Frontal cortex (tissue), 4 donors: ENCODE data around the gene FAM210B. TPM values are rescaled to one million over a fixed set of nuclear protein-coding genes. Genes with fewer than 3 reads are reported as not detected.
"Not testable (repeated sequence)": the region's sequence is repeated elsewhere in the genome, so short reads cannot be mapped to it uniquely, and the experiment has no call there.

ENCODE experiments used
- DNase-seq, 2 donors: peaks; one replicate each; pipeline ENCODE4 v3.0.0; 2012; ENCODE audit warnings: low spot score in 2 of 2
- FAIRE-seq: peaks from 2 replicates; lab custom pipeline; 2012; peaks lifted over from hg19 to GRCh38; lab: Jason Lieb, UNC
- total RNA-seq: library from RNA; depleted of rRNA; stranded (reverse); fragments of >200 nt; gene quantifications from one replicate; pipeline ENCODE4 v1.2.3, GENCODE V29; 2014
- donor health status: control.
- donor health status: control.
- donor health status: control.

The FAM210B gene, protein sequence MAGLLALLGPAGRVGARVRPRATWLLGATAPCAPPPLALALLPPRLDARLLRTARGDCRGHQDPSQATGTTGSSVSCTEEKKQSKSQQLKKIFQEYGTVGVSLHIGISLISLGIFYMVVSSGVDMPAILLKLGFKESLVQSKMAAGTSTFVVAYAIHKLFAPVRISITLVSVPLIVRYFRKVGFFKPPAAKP
- total RNA-seq, result 15.5 TPM

DNA sequence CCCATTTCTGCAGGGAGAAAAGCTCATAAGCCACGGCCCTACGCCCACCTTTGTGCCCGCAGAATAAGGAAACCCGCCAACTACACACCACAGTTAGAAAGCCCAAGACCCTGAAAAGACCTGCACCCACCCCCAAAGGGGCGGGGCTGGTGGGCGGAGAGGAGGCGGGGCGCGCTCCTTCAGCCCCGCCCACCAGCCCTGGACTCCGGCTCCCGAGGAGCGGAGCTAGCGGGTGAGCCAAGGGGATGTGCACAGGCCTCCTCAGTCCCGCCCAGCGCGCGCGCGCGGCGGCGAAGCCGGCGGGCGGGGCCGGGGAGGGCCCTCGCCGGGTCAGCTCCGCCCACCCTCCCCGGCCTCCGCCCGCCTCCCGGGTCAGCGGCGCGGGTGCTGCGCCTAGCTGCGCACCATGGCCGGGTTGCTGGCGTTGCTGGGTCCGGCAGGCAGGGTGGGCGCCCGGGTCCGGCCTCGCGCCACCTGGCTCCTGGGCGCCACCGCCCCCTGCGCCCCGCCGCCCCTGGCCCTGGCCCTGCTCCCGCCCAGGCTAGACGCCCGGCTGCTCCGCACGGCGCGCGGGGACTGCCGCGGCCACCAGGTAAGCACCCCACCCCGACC lies at the start of gene FAM210B:
TSS of gene FAM210B (plus strand) at position 375 of the 612 bp plus-strand sequence. CDS start at position 407, 32 bp downstream.
- FAIRE-seq (no peak), DNase-seq (peak; percentile 93 to 97)

DNA sequence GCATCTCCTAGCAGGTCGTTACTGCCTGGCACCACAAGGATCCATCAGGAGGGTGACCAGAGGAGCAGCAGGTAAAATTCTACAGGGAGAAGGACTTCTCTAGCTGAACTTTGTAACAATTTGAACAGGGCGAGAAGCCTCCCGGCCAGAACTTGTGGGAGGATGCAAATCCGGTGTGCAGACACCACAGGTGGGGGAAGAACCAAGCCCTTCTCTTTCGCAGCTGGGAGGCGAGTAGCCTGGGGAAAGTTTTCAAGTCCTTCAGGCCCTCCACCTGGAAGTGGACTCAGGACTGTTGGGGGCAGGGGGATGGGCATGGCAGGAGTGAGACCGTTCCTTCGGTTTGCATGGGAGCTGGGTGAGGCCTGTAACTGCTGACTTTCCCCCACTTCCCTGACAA lies 42.7 kb upstream of the FAM210B start:
- no peak for DNase-seq
- no peak for FAIRE-seq

DNA sequence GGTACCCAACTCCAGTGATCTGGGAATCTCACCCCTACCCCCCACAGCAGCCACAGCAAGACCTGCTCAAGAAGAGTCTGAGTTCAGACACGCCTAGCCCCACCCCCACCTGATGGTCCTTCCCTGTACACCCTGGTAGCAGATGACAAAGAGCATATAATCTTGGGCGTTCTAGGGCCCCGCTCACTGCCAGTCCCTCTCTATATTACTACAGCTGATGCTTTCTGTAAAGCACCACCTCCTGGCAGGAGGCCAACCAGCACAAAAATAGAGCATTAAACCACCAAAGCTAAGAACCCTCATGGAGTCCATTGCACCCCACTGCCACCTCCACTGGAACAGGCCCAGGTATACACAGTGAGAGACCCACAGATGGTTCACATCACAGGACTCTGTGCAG lies 42.3 kb upstream of the FAM210B start:
- FAIRE-seq, result no peak
- DNase-seq, result no peak

DNA sequence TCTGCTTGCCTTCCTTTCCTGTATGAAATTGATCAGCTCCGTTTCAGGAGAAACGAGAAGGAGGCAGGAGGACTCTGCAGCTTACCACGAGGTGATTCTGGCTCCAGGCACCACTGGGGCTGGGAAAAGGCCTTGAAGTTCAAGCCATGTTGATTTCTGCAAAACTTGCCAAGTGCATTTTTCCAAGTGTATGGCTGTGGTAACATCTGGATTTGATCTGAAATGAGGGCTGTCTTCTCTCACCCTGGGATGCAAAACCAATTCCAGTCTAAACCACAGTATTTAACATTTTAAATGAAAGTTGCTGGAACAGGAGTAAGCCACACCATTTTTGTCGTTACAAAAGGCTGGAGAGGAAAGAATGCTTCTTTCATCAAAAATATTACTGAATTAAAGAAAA lies 36.1 kb upstream of the FAM210B start:
- DNase-seq, result no peak
- no peak for FAIRE-seq

DNA sequence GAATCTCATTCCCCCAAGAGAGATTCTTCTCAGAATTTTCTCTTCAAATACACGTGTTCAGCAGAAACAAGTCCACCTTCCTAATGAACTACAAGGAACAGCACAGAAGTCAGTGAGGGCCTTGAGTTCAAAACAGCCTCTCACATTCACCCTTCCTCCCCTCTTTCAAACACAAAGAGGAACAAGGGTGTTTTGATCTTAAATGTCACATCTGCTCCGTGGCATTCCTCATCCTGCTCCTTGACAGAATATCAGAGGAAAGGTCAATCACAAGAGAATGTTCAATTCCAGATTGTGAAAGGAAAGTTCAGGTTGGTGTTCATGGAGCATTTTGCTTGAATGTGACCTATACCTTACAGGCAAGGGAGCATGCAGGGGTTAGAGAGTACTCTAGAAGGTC lies 35.6 kb upstream of the FAM210B start:
- no peak for FAIRE-seq
- DNase-seq, result no peak

DNA sequence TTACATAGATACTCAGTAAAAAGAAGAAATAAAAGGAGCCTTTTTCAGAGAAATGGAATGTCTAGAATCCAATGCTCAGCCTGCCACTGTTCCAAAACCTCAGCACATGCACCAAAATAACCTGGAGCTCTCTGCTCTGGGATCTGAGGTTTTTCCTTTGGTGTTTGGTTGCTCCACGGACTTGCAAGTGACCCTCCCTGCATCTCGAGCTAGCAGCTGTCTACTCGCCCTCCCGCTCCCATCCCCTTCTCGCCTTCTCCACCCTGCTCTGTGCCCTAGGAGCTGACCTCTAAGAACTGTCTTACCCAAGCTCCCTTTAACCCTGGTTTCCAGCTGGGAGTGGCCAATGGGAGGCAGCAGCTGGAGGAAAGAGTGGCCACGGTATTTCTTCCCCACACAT lies 35.1 kb upstream of the FAM210B start:
- no peak for DNase-seq
- no peak for FAIRE-seq

DNA sequence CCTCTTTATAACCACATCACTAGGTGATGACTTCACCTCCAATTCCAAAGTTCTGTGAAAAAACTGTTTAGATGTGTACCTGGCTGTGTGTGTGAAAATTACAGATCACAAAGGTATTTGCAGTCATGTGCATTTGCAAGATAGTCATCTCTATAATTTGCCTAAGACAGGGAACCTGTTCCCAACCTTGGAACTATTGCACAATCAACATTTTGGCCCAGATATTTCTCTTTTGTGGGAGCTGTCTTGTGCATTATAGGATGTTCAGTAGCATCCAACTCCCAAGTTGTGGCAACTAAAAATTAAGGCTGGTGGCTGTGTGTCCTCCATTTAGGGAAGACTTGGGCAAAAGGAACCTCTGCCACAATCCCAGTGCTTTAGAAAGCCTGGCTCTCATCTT lies 34.0 kb upstream of the FAM210B start:
- no peak for FAIRE-seq
- no peak for DNase-seq

DNA sequence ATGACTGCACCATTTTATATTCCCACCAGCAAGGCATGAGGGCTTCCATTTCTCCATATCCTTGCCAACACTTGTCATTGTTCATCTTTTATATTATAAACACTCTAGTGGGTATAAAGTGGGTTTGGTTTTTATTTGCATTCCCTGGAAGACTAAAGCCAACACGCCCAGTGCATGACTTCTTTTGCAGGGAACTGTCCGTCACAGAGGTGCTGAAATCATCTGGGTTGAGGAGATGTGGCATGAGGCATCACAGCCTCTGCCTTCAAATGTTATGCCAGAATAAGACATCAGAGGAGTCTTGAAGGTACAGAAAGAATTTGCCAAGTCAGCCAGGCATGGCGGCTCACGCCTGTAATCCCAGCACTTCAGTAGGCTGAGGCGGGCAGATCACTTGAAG lies 29.9 kb upstream of the FAM210B start:
- DNase-seq (no peak), FAIRE-seq (no peak)

DNA sequence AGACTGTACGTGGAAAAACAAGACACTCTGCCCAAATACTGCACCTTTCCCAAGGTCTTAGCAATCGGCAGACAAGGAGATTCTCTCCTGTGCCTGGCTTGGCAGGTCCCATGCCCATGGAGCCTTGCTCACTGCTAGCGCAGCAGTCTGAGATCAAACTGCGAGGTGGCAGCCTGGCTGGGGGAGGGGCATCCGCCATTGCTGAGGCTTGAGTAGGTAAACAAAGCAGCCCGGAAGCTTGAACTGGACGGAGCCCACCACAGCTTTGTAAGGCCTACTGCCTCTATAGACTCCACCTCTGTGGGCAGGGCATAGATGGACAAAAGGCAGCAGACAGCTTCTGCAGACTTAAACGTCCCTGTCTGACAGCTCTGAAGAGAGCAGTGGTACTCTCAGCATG lies 22.1 kb upstream of the FAM210B start:
- DNase-seq, result not testable (repeated sequence)

DNA sequence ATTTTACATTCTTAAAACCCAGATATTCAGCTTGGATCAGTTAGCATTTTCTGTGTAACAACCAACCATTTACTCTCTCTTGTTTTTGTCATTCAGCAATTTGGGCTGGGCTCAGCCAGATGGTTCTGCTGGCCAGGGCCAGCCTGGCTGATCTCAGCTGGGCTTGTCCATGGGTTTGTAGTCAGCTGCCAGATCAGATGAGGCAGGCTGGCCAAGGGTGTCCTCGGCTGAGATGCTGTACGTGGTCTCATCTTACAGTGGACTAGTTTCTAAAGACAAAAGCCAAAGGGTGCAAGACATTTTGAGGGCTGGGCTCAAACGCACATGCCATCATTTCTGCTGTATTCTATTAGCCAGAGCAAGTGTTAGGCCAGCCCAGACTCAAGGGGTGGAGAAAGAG lies 16.0 kb upstream of the FAM210B start:
- DNase-seq (no peak), FAIRE-seq (no peak)

More for the DNA sequence above, 22.1 kb upstream of the FAM210B start:
- not testable (repeated sequence) for FAIRE-seq

DNA sequence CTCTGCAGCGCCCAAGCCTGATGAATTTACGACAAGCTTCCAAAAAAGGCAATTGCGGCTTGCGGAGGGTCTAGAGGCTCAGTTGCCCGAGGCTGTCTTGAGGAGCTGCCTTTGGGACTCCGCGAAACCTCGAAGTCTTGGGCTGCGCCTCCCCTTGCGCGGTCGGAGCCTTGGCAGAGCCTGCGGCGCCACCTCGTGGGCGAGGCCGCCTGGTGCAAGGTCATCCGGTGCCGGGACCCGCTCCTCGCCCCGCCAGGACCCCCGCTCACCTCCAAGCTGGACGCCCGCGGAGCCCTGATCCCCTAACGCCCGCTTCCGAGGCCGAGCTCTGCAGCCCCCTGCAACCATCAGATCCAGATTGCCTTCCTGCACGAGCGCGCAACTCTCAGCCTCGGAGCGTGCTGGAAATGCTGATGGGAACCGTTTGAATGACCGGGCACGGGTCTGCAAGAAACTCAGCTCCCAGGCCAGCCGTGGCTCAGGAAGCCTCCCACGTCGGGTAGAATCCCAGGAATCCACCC lies 14.9 kb upstream of the FAM210B start:
- DNase-seq (peak in 1 of 2 donors; percentile 68), FAIRE-seq (no peak)

DNA sequence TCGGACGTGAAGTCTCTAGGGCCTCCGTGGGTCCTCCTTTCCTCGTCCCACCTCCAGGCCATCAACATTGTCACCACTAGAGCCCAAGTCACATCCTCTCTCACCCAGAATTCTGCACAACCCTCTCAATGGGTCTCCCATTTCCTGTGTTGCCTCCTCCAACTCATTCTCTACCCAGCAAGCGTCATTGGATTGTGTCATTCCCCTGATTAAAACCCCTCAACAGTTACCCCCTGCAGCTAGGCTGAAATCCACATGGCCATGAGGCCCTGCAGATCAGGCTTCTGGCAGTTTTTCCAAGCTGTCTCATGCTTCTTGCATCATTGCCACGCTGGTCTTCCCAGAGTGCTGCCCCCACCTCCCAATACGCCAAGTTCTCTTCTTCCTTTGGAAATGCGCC lies 12.9 kb upstream of the FAM210B start:
- DNase-seq, result no peak
- no peak for FAIRE-seq

DNA sequence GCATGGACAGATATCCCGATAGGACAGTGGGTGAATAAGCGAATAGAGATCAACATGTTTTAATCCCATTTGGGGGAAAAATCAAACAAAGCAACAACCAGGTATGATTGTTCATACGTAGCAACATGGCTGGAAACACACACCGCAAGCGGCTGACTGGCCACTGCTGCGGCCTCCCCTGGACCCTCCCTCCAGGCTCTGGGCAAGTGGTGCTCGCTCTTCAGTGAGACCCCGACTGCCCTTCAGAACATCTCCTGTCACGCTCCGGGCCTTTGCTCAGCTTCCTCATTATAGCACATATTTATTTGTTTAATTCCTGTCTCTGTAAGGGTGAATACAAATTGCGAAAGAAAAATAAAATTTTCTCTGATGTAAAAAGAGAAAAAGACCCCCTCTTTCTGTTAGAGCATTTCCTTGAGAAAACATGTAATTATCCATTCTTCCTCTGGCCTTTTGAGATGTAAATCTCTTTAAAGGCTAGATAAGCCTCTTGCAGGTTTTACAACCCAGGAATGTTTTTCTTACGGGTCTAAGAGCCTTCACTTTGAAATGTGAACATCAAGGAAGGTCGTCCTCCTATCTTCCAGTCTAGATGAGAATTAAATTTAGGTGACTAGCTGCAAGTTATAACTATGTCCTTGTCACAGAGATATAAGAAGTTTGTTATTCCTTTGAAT lies 11.0 kb upstream of the FAM210B start:
- DNase-seq (no peak), FAIRE-seq (no peak)

DNA sequence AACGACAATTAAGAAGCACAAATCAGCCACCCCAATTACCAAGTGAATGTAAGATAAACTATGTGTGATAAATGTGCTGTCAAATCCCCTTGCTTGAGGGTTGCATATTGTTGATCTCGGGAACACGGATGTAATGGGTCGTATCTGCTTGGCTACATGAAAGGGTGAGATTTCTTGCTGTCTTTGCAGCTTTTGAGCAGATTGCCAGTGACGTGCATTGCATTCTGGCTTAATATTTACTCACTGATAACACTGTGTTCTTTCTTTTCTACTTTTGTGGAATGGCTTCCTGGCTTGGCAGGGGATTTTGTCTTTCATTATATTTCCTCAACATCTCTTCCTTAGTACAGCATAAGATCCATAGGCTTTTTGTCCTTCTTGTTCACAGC lies 10.5 kb upstream of the FAM210B start:
- DNase-seq, result no peak
- no peak for FAIRE-seq

DNA sequence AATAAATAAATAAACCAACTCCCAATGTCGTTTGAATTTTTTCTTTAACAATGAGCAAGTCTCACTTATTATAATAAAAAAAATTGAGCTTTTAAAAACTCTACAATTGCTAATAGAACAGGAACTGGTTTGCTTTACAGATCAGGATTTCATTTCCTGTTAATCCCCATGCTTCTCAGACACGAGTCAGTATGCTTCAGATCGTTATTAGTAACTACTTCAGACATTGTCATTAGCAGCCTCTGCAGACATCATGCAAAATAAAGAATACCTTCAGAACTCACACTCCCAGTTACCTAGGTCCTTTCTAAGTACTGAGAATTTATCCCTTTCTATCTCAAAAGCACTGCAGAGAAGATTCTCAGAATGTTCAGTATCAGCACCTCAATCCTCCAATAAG lies 10.0 kb upstream of the FAM210B start:
- FAIRE-seq (no peak), DNase-seq (no peak)

DNA sequence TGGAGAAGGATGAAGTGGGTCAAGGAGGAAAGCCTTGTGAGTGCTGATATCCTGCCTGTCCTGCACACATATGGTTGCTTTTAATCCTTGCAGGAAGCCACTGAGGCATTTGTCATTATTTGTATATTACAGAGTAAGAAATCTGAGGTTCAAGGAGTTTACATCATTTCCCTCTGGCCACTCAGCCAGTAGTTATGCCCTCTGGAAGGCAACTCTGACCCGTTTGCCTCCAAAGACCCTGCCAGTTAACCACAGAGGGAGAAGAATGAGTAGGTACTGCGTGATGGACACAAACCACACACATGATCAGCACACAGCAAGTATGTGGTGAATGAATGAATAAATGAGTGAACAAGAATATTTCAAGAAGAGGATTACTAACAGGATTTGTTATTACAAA lies 7.9 kb upstream of the FAM210B start:
- no peak for FAIRE-seq
- no peak for DNase-seq

DNA sequence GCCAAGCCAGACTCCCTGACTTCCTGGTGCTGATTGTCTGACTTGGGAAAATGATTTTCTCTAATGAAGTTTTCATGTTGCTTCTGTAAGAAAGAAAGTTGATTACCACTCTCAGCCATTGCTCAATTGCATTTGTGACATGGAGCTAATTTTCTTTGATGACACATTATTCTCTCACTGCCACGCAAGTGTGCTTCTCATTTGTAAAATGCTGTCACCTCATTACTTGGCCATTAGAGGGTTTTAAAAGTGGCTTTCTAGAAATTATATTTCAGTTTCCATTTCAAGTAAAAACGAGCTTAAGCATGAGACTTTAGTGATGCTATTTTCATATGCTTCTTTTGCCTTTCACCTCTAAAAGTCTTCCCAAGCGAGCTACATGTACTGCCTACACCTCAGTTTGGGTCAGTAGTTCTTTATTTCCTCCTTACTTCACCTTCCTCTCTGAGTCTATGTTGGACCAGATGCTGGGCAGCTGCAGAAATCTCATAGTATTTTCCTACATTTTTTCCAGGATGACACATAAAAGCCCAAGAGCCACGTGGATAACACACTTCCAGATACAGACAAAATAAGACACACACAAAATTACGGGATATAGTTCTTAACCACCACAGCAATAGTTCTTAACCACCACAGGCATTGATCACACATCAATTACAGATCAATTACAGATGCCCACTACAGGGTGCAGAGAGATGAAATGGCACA lies 6.3 kb upstream of the FAM210B start:
- FAIRE-seq (no peak), DNase-seq (no peak)

DNA sequence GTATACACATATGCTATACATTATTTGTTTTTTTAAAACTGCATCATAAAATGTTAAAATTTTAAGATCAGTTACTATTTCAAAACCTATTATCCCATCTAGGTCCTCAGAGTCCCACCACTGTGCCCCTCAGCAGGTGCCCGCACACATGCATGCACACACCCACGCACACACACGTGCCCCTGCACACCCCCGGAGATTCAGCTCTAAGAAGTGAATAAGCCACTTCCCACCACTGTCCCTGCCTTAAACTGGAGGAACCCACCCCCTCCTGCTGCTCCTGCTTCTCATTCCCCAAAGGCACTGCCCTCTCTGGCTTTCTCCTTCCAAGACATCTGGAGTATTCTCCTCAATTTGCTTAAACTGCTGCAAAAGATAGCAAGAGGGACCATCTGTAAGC lies 5.4 kb upstream of the FAM210B start:
- FAIRE-seq (no peak), DNase-seq (no peak)

DNA sequence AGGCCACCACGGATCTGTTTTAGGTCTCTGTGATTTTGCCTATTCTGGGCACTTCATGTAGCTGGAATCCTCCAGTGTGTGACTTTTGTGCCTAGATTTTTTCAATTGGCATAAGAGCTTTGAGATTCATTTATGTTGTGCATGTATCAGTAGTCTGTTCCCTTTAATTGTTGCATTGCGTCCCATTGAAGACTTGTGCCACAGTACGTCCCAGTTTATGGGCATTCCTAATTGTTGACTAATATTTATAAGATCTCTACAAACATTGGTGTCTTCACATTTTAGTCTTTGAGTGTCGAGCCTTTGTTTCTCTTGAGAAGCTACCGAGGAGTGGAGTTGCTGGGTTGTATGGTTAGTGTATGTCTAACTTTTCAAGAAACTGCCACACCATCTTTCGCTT lies 704 bp upstream of the FAM210B start:
- no peak for DNase-seq
- no peak for FAIRE-seq

DNA sequence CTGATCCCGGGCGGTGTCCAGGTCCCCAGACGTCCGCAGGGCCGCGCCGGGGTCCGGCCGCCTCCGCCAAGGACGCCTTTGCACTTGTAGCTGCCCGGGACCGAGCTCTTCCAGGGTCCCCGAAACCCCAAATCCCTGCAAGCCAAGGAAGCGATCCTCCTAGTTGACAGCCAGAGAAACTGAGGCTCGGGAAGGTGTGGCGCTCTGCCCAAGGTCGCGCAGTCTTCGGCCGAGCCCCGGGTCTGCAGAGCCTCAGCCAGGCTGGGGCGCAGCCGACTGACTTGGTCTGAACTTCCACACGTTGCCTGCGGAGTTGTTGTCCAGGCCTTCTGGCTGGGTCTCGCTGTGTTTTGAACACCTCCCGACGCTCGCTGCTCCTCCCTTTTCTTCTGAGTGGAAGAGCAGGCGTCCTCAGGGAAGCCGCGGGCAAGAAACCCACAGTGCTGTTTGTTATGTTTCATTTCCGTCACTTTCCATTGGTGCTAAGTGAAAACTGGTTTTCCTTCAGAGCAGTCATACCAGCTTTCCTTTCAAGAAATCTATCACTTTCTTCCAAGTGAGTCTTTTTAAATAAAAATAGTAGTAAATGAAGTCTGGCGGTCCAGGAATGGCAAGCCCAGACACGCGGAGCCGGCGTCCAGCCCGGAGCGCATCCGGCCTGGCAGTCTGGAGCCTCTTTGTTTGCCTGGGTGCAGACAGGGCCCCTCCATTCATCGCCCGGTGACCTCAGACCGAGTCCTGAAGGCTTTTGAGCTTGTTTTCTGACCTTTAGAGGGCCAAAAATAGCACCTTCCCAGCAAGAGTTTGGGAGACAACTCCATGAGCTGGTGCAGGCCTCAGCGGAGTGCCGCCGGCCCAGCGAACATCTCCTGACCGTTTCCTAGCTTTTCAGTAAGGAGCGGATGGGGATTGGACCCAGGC lies 698 bp downstream of the FAM210B start:
- peak in 1 of 2 donors; percentile 46 for DNase-seq
- no peak for FAIRE-seq
